ENCODE data around the gene GRID1.

- TF ChIP-seq CTCF (IDR thresholded peaks at IDR 0.05 in 2 of 3, conservative IDR thresholded peaks at IDR 0.05 in 1 of 3; ENCODE audit: borderline replicate concordance in 1 of 3, insufficient read depth in 1 of 3, low read depth in 2 of 3, low read length in 2 of 3) (no peak), TCF7L2 (IDR thresholded peaks at IDR 0.05; ENCODE audit: borderline replicate concordance, extremely low read depth, insufficient read depth, insufficient read length) (no peak), POLR2A (IDR thresholded peaks at IDR 0.05; ENCODE audit: borderline replicate concordance, extremely low read depth, insufficient read depth, insufficient read length) (no peak), POLR2AphosphoS5 (IDR thresholded peaks at IDR 0.05; ENCODE audit: low read depth, low read length) (no peak), YY1 (IDR thresholded peaks at IDR 0.05; ENCODE audit: extremely low read depth, insufficient replicate concordance, low read depth, low read length) (no peak), EZH2phosphoT487 (IDR thresholded peaks at IDR 0.05; ENCODE audit: borderline replicate concordance) (no peak), EZH2 (IDR thresholded peaks at IDR 0.05) (no peak), REST (IDR thresholded peaks at IDR 0.05; ENCODE audit: low read depth) (no peak), FOSL1 (IDR thresholded peaks at IDR 0.05; ENCODE audit: low read depth) (no peak), SRF (IDR thresholded peaks at IDR 0.05; ENCODE audit: low read depth) (no peak), EGR1 (IDR thresholded peaks at IDR 0.05; ENCODE audit: low read depth) (no peak), RAD21 (IDR thresholded peaks at IDR 0.05; ENCODE audit: low read depth) (no peak), ZFX (IDR thresholded peaks at IDR 0.05) (no peak), ATF3 (IDR thresholded peaks at IDR 0.05) (no peak)
Measured at GRCh38 chr10:86257683-86258082, 108.9 kb downstream of the GRID1 start.

All from HCT116 (cell line).